Common myeloid progenitor, CD34-positive (primary cell): Measurements from ENCODE around the gene TLR6.

Experiments
- CTCF ChIA-PET: fragments of 350-600 bp; sonication (Branson Sonifier 250); formaldehyde crosslinking; loops from one replicate; lab custom pipeline; 2021; ENCODE audit warnings: antibody characterized with exemption; lab: Charles Lee
- POLR2A ChIA-PET: fragments of 350-600 bp; sonication (Branson Sonifier 250); formaldehyde crosslinking; loops from one replicate; lab custom pipeline; 2021; ENCODE audit warnings: antibody characterized with exemption; lab: Charles Lee
- DNase-seq, 3 donors: peaks; one replicate each; pipeline versions ENCODE4 v3.0.0 to v3.0.0-alpha.2; 2013
- H3K27ac ChIP-seq, 2 experiments: 1 replicate in 1 of 2; 2 replicates in 1 of 2; pipeline ENCODE4 v1.7.0; 2013; ENCODE audit warnings: inconsistent platforms in 2 of 2, low read length in 2 of 2, mild to moderate bottlenecking in 2 of 2, low read depth in 1 of 2, moderate library complexity in 1 of 2; ENCODE audit not compliant: severe bottlenecking in 2 of 2, insufficient read depth in 1 of 2, poor library complexity in 1 of 2
- H3K27me3 ChIP-seq, 5 experiments: replicated peaks in 2 of 5; 1 replicate in 3 of 5; 2 replicates in 2 of 5; pipeline versions ENCODE4 v1.6.1 to v1.7.0; 2013; ENCODE audit warnings: low read length in 4 of 5, mild to moderate bottlenecking in 2 of 5, moderate library complexity in 2 of 5, inconsistent platforms in 1 of 5; ENCODE audit not compliant: insufficient read depth in 5 of 5, control insufficient read depth in 4 of 5
- H3K36me3 ChIP-seq, 4 experiments: 1 replicate in 2 of 4; 2 replicates in 2 of 4; pipeline versions ENCODE4 v1.6.1 to v1.7.0; 2013; ENCODE audit warnings: low read length in 3 of 4, control low read depth in 1 of 4, mild to moderate bottlenecking in 1 of 4; ENCODE audit not compliant: control insufficient read depth in 4 of 4, insufficient read depth in 4 of 4
- H3K4me1 ChIP-seq, 4 experiments: 1 replicate in 3 of 4; 2 replicates in 1 of 4; pipeline versions ENCODE4 v1.6.1 to v1.7.1; 2013; ENCODE audit warnings: low read length in 3 of 4, mild to moderate bottlenecking in 3 of 4, control low read depth in 1 of 4, inconsistent platforms in 1 of 4, moderate library complexity in 1 of 4; ENCODE audit not compliant: control insufficient read depth in 4 of 4, insufficient read depth in 4 of 4; ENCODE audit errors: control extremely low read depth in 1 of 4
- H3K4me3 ChIP-seq, 7 experiments: 1 replicate in 4 of 7; 2 replicates in 3 of 7; pipeline versions ENCODE4 v1.5.1 to v1.7.0; 2013; ENCODE audit warnings: mild to moderate bottlenecking in 7 of 7, low read length in 6 of 7, moderate library complexity in 6 of 7, inconsistent platforms in 2 of 7, low read depth in 2 of 7, control low read depth in 1 of 7; ENCODE audit not compliant: insufficient read depth in 4 of 7, control insufficient read depth in 1 of 7; ENCODE audit errors: extremely low read depth in 1 of 7
- H3K9me3 ChIP-seq, 5 experiments: 1 replicate in 4 of 5; 2 replicates in 1 of 5; pipeline versions ENCODE4 v1.6.1 to v1.7.1; 2013; ENCODE audit warnings: low read length in 4 of 5, mild to moderate bottlenecking in 2 of 5, inconsistent platforms in 1 of 5, low read depth in 1 of 5, moderate library complexity in 1 of 5; ENCODE audit not compliant: control insufficient read depth in 4 of 5, insufficient read depth in 2 of 5; ENCODE audit errors: control extremely low read depth in 1 of 5
- whole genome bisulfite sequencing: methylation state at CpG from one replicate; pipeline ENCODE4 v1.1.5; 2013; ENCODE audit not compliant: insufficient coverage; 5-methylcytosine and 5-hydroxymethylcytosine counted together

TLR6 gene

GRCh38 chr4:38832206-38832605 is 24.4 kb downstream of the TLR6 start:
- no peaks in the 10 kb centered on the region for H3K27me3 ChIP-seq
- no peak overlapping the region for H3K4me3 ChIP-seq
- no peak overlapping the region for H3K27ac ChIP-seq
- no peak for DNase-seq
- POLR2A ChIA-PET, result interaction anchor here (0.5 kb wide), 1 partner anchor 271 kb away, joined by 6 read pairs; no protein-coding TSS in a partner anchor
- 100% methylated on average over 1 of the region's 1 CpG for WGBS
- H3K4me1 ChIP-seq, result no peaks in the 10 kb centered on the region
- H3K9me3 ChIP-seq, result peaks cover 4 to 35% (median 8%) of the 10 kb centered on the region in 5 experiments
- CTCF ChIA-PET, result interaction anchor here (0.6 kb wide), 1 partner anchor 444 kb away, joined by 3 read pairs; no protein-coding TSS in a partner anchor
- peaks cover 0 to 17% (median 2%) of the 10 kb centered on the region in 4 experiments for H3K36me3 ChIP-seq

- ChIA-PET CTCF (interaction anchor here (0.5 to 0.6 kb wide), 2 partner anchors 445 to 1821 kb away, joined by 3 read pairs; no protein-coding TSS in a partner anchor), POLR2A (no interaction called here)
- peaks cover 0 to 17% (median 2%) of the 10 kb centered on the region in 4 experiments for H3K36me3 ChIP-seq
- no peaks in the 10 kb centered on the region for H3K27me3 ChIP-seq
- no peak overlapping the region for H3K4me3 ChIP-seq
- no peak for DNase-seq
- no peaks in the 10 kb centered on the region for H3K4me1 ChIP-seq
- peaks cover 4 to 33% (median 8%) of the 10 kb centered on the region in 5 experiments for H3K9me3 ChIP-seq
- no peak overlapping the region for H3K27ac ChIP-seq
Measured at GRCh38 chr4:38831653-38832052, 25.0 kb downstream of the TLR6 start.

- ChIA-PET CTCF (interaction anchor here (1.3 to 1.7 kb wide), 2 partner anchors 24 to 70 kb away, joined by 4 to 5 read pairs; no protein-coding TSS in a partner anchor), POLR2A (no interaction called here)
Measured at GRCh38 chr4:38829237-38829636, 27.4 kb downstream of the TLR6 start.

GRCh38 chr4:38823766-38824165 is 32.9 kb downstream of the TLR6 start:
- WGBS, result 99% methylated on average over 27 of the region's 27 CpGs
- Histone ChIP-seq H3K27me3 (no peaks in the 10 kb centered on the region), H3K4me3 (no peak overlapping the region), H3K9me3 (peaks cover 0 to 9% (median 5%) of the 10 kb centered on the region in 5 experiments), H3K27ac (no peak overlapping the region), H3K36me3 (peaks cover 0 to 15% (median 0%) of the 10 kb centered on the region in 4 experiments), H3K4me1 (no peaks in the 10 kb centered on the region)
- ChIA-PET POLR2A (no interaction called here), CTCF (no interaction called here)
- no peak for DNase-seq

More at GRCh38 chr4:38829237-38829636, 27.4 kb downstream of the TLR6 start:
- H3K4me1 ChIP-seq, result no peaks in the 10 kb centered on the region
- no peaks in the 10 kb centered on the region for H3K27me3 ChIP-seq
- DNase-seq, result no peak
- 100% methylated on average over 2 of the region's 5 CpGs for WGBS
- no peak overlapping the region for H3K4me3 ChIP-seq
- H3K36me3 ChIP-seq, result peaks cover 0 to 17% (median 2%) of the 10 kb centered on the region in 4 experiments
- H3K27ac ChIP-seq, result no peak overlapping the region
- peaks cover 0 to 21% (median 2%) of the 10 kb centered on the region in 5 experiments for H3K9me3 ChIP-seq

- Histone ChIP-seq H3K4me1 (no peaks in the 10 kb centered on the region), H3K9me3 (peaks cover 0 to 9% (median 5%) of the 10 kb centered on the region in 5 experiments), H3K36me3 (peaks cover 0 to 12% (median 0%) of the 10 kb centered on the region in 4 experiments), H3K27me3 (no peaks in the 10 kb centered on the region), H3K27ac (no peak overlapping the region), H3K4me3 (no peak overlapping the region)
- DNase-seq, result no peak
- POLR2A ChIA-PET, result no interaction called here
- WGBS, result 93% methylated on average over 3 of the region's 5 CpGs
- CTCF ChIA-PET, result interaction anchor here (2.0 kb wide), 1 partner anchor 18 kb away, joined by 6 read pairs; the partner anchor contains the start of gene TLR1
Measured at GRCh38 chr4:38822748-38823303, 33.8 kb downstream of the TLR6 start.

GRCh38 chr4:38821739-38822138 is 34.9 kb downstream of the TLR6 start:
- CTCF ChIA-PET, result interaction anchor here (1.0 to 2.0 kb wide), 2 partner anchors 14 to 17 kb away, joined by 4 to 6 read pairs; partner anchors contain the start of gene TLR1
- POLR2A ChIA-PET, result no interaction called here
- peaks cover 0 to 8% (median 0%) of the 10 kb centered on the region in 4 experiments for H3K36me3 ChIP-seq

More at GRCh38 chr4:38821739-38822138, 34.9 kb downstream of the TLR6 start:
- no peaks in the 10 kb centered on the region for H3K27me3 ChIP-seq
- peaks cover 0 to 9% (median 5%) of the 10 kb centered on the region in 5 experiments for H3K9me3 ChIP-seq
- no peak for DNase-seq
- no peak overlapping the region for H3K4me3 ChIP-seq
- no CpG with 5 or more reads among the region's 3 CpGs for WGBS
- no peak overlapping the region for H3K27ac ChIP-seq
- peaks cover 0 to 4% (median 3%) of the 10 kb centered on the region in 4 experiments for H3K4me1 ChIP-seq
